ENCODE measurements around the gene KCNG2. TPM values are rescaled to one million over a fixed set of nuclear protein-coding genes. Genes with fewer than 3 reads are reported as not detected.

KCNG2 gene
- total RNA-seq, 4 donors from 2014 or later: 0.55 TPM; not detected in 3

DNA sequence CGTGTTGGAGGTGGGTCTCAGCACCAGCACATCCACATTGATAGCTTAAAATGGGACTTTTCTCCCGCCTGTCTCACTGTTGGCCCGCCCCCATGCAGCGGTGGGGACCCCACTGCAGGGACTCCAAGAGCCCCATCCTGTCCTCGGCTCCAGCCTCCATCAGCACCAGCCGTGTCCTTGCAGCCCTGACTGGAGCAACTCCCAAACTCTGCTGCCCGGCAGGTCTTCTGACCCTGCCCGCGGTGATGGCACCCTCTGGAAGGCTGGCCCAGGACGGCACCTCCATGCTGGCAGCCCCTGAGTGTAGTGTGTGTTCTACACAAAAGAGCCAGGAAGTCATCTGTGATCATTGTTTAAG, 41.6 kb upstream of the KCNG2 start:
- H3K9me3 ChIP-seq: no peaks in the 10 kb centered on the region
- no peaks in the 10 kb centered on the region for H3K27me3 ChIP-seq
- H3K36me3 ChIP-seq: peaks cover 0 to 30% of the 10 kb centered on the region in 2 donors
- TF ChIP-seq POLR2A (IDR thresholded peaks at IDR 0.05) (no peak), CTCF (IDR thresholded peaks at IDR 0.05 in 4 of 5, conservative IDR thresholded peaks at IDR 0.05 in 1 of 5) (no peak)
- H3K27ac ChIP-seq: no peak overlapping the region
- no peaks in the 10 kb centered on the region for H3K4me1 ChIP-seq
- ATAC-seq: no peak
- no peak for DNase-seq
- H3K4me3 ChIP-seq: no peak overlapping the region
- intact Hi-C loops (cut with DNase I; ENCODE audit: low total_unique reads): no loop called here
- in situ Hi-C loops (cut with MboI; ENCODE audit: low sequenced_read_pairs in 4 of 4): no loop called here

GRCh38 chr18:79756826-79757225, 40.9 kb upstream of the KCNG2 start:
- DNase-seq (no peak), ATAC-seq (no peak)
- Histone ChIP-seq H3K9me3 (no peaks in the 10 kb centered on the region), H3K4me1 (no peaks in the 10 kb centered on the region), H3K27me3 (no peaks in the 10 kb centered on the region), H3K36me3 (peaks cover 0 to 30% of the 10 kb centered on the region in 2 donors), H3K27ac (no peak overlapping the region), H3K4me3 (no peak overlapping the region)
- in situ Hi-C loops (cut with MboI; ENCODE audit: low sequenced_read_pairs in 4 of 4): no loop called here
- TF ChIP-seq CTCF (IDR thresholded peaks at IDR 0.05 in 4 of 5, conservative IDR thresholded peaks at IDR 0.05 in 1 of 5): no peak
- no peak for TF ChIP-seq POLR2A (IDR thresholded peaks at IDR 0.05)
- intact Hi-C loops (cut with DNase I; ENCODE audit: low total_unique reads): no loop called here

DNA sequence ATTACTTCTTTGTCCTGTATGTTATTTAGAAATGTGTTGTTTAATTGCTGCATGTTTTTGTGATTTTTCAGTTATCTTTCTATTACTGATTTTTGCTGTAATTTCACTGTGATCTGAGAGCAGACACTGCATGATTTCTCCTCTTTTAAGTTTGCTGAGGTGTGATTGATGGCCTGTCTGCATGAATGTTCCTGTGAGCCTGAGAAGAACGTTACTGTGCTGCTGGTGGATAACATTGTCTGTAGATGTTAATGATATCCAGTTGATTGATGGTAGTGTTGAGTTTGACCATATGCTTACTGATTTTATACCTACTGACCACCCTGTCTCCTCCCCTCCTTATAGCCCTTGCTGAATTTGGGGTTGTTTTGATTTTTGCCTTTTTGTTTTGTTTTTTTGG, 37.4 kb upstream of the KCNG2 start:
- intact Hi-C loops (cut with DNase I; ENCODE audit: low total_unique reads) (no loop called here), in situ Hi-C loops (cut with MboI; ENCODE audit: low sequenced_read_pairs in 4 of 4) (no loop called here)
- Histone ChIP-seq H3K4me3 (no peak overlapping the region), H3K27me3 (no peaks in the 10 kb centered on the region), H3K27ac (no peak overlapping the region), H3K4me1 (no peaks in the 10 kb centered on the region), H3K36me3 (peaks cover 0 to 8% of the 10 kb centered on the region in 2 donors), H3K9me3 (no peaks in the 10 kb centered on the region)
- TF ChIP-seq CTCF (IDR thresholded peaks at IDR 0.05 in 4 of 5, conservative IDR thresholded peaks at IDR 0.05 in 1 of 5) (no peak), POLR2A (IDR thresholded peaks at IDR 0.05) (no peak)
- no peak for ATAC-seq
- no peak for DNase-seq

GRCh38 chr18:79760881-79761280, 36.9 kb upstream of the KCNG2 start:
- H3K4me1 ChIP-seq: no peaks in the 10 kb centered on the region
- H3K36me3 ChIP-seq: peaks cover 0 to 3% of the 10 kb centered on the region in 2 donors
- intact Hi-C loops (cut with DNase I; ENCODE audit: low total_unique reads) (no loop called here), in situ Hi-C loops (cut with MboI; ENCODE audit: low sequenced_read_pairs in 4 of 4) (no loop called here)
- no peak for DNase-seq
- H3K27me3 ChIP-seq: no peaks in the 10 kb centered on the region
- no peak for TF ChIP-seq CTCF (IDR thresholded peaks at IDR 0.05 in 4 of 5, conservative IDR thresholded peaks at IDR 0.05 in 1 of 5)
- TF ChIP-seq POLR2A (IDR thresholded peaks at IDR 0.05): no peak
- ATAC-seq: no peak
- no peaks in the 10 kb centered on the region for H3K9me3 ChIP-seq
- H3K27ac ChIP-seq: no peak overlapping the region
- H3K4me3 ChIP-seq: no peak overlapping the region

DNA sequence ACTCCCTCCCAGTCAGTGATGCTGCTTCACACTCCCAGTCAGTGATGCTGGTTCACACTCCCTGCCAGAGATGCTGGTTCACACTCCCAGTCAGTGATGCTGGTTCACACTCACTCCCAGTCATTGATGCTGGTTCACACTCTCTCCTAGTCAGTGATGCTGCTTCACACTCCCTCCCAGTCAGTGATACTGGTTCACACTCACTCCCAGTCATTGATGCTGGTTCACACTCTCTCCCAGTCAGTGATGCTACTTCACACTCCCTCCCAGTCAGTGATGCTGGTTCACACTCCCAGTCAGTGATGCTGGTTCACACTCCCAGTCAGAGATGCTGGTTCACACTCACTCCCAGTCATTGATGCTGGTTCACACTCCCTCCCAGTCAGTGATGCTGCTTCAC, 34.3 kb upstream of the KCNG2 start:
- no peak overlapping the region for H3K27ac ChIP-seq
- no peak for ATAC-seq
- no peak overlapping the region for H3K4me3 ChIP-seq
- no peaks in the 10 kb centered on the region for H3K27me3 ChIP-seq
- no peaks in the 10 kb centered on the region for H3K4me1 ChIP-seq
- TF ChIP-seq CTCF (IDR thresholded peaks at IDR 0.05 in 4 of 5, conservative IDR thresholded peaks at IDR 0.05 in 1 of 5) (no peak), POLR2A (IDR thresholded peaks at IDR 0.05) (no peak)
- no peaks in the 10 kb centered on the region for H3K36me3 ChIP-seq
- H3K9me3 ChIP-seq: peaks cover 0 to 8% (median 0%) of the 10 kb centered on the region in 3 donors
- in situ Hi-C loops (cut with MboI; ENCODE audit: low sequenced_read_pairs in 4 of 4): no loop called here
- DNase-seq: no peak
- intact Hi-C loops (cut with DNase I; ENCODE audit: low total_unique reads): no loop called here
